LNCAP (cell line): ENCODE data around the gene TNNC1.

Experiments
- TF ChIP-seq, protein P1 (sequence below): fragments of 450-650 bp; IDR thresholded peaks from 2 replicates; pipeline ENCODE4 v1.5.1; 2017; ENCODE audit warnings: mild to moderate bottlenecking

The TNNC1 gene

DNA sequence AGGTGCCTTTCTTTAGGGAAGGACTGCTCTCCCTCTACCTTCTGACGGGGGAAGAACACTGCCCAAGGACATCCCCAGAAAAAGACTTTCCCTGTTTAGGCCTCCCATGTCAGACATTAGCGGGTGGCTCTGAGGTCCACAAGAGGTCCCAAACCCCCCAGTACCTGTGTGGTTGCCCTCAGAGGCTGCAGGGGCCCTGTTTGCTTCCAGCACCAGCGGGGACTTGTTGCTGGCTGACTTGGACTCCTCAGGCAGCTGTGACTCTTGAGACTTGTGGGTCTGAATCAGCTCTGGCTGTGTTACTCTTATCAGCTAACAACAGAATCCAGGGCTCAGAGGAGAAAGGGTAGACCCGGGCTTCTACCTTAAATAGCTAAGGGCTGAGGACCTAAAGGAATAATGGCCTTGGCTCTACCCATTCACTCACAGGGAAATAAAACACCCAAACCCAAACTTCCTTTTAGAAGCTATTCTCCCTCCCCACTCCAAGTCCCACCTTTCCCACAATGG is 48.2 kb downstream of the TNNC1 start:
- TF ChIP-seq, protein P1, sequence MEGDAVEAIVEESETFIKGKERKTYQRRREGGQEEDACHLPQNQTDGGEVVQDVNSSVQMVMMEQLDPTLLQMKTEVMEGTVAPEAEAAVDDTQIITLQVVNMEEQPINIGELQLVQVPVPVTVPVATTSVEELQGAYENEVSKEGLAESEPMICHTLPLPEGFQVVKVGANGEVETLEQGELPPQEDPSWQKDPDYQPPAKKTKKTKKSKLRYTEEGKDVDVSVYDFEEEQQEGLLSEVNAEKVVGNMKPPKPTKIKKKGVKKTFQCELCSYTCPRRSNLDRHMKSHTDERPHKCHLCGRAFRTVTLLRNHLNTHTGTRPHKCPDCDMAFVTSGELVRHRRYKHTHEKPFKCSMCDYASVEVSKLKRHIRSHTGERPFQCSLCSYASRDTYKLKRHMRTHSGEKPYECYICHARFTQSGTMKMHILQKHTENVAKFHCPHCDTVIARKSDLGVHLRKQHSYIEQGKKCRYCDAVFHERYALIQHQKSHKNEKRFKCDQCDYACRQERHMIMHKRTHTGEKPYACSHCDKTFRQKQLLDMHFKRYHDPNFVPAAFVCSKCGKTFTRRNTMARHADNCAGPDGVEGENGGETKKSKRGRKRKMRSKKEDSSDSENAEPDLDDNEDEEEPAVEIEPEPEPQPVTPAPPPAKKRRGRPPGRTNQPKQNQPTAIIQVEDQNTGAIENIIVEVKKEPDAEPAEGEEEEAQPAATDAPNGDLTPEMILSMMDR, result no peak

DNA sequence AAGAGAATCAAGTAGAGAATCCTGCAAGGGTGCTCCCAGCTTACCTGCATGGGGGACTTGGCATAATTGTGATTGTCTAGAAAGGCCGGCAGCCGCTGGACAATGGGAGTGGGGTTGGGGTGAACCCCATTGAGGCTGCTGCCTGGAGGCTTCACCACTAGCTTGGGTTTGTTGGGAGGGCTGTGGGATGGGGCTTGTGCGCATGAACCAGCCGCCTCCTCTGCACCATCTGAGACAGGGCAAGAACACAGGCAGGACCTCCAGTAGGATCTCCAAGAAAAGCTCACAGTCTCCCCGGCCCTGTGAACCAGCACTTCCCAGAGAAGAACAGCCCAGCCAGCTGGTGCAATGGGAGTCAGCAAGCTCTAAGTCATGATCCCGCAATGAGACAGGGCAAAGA is 48.8 kb downstream of the TNNC1 start:
- TF ChIP-seq, protein P1, result no peak

DNA sequence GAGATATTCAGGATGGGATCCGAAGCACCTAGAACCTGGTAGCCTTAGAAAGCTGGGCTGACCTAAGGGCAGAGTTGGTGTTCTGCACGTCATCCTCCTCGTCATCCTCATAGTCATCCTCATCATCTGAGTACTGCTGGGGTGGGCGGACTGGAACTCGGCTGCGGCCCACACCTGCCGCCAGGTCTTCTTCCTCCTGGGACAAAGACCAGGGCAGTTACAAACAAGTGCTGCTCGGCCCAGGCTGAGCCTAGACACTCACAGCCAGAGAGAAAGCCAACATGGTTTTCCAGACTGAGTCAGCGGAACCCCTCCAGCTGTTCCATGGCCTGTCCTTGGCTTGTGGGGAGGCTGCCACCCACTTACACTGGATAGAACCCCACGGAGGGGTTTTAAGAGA is 49.5 kb downstream of the TNNC1 start:
- TF ChIP-seq, protein P1, result no peak

DNA sequence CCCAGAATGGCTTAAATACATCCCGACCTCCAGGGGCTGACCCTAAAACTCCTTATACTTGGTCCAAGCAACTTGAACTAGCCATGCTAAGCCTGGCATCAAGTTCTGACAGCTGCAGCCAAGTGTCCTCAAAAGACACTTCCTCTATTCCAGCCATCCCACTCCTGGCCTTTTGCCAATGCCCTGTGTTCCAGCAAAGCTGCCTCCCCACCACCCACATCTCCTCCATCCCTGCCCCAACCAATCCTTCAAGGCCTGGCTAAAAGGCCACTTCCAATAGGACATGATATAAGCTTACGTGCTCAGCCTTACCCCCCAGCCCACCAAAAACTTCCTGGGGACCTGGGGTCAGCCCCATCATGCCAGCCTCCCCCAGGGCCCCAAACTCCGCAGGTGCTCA is 49.9 kb downstream of the TNNC1 start:
- TF ChIP-seq, protein P1, result no peak

DNA sequence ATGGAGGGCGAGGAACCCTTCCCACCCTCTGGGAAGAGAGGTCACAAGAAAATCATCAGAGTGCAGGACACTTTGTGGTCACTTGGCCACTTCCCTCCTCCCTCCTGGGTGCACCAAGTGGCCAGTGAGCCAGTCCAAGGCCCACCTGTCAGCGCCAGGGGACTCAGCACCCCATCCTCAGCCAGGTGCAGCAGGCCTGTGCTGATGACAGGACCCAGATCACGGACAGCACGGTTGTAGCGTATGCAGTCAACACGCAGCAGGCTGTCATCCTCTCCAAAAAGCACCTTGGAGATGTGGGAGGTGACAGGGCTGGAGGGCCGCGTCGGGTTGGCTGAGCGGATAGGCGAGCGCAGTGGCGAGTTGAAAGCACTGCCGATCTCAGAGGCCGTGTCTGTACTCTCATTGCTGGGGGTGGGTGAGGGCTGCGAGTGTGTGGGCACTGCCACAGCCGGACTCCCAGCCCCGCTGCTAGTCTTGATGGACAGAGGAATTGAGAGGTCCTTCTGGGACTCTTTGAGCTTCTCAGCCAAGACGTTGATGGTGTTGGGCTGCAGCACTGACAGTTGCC is 50.5 kb downstream of the TNNC1 start:
- TF ChIP-seq, protein P1, result no peak

DNA sequence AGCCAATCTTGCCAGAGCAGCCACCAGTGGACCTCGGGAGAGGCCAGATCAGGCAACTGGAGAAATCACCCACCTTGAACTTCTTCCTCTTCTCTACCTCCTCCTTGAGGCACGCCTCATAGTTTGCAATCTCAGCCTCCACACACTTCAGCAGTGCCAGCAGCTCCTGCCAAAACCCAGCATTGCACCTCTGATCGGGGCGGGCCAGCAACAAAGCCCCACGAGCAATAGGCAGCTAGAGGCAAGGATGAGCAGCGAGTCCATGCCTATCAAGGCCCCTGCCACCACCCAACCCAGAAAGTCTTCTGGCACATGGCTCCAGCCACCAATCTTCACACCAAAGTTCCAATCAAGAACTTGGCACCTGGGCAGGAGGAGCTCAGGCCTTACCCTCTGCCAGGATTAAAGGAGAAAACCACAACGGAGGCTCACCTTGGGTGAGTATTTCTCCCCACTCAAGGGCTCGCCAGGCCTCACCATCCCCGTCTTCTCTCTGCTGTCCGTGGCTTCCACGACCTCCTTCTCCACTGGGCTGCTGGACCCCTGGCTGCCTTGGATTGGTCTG is 51.1 kb downstream of the TNNC1 start:
- TF ChIP-seq, protein P1, result no peak

DNA sequence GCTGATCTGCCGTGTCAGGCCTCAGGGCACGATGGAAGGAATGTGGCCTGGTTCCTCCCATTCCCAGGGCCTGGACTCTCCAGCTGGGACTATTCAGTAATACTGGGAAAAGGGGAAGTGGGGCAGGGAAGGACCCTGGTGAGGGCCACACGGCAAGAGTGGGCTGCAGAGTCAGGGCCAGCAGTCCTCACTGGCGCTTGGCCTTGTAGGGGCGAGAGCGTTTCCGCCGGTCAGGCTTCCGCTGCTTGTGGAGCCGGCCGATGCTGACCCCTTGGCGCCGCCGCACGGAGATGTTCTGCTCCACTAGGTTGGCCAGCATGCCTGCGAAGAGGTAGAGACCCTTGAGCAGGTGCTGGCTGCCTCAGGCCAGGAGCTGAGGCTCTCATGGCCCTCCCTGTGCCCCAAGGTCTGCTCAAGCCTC is 51.7 kb downstream of the TNNC1 start:
- TF ChIP-seq, protein P1, result no peak
